CD4-positive, alpha-beta T cell (primary cell): Measurements from ENCODE around the gene CCDC178. TPM values are rescaled to one million over a fixed set of nuclear protein-coding genes. Genes with fewer than 3 reads are reported as not detected.

Source experiments
- ATAC-seq: fragments of 200-7000 bp; cut with Tn5 transposase; one replicate; pipeline ENCODE4 v1.10.0; 2022; ENCODE audit warnings: mild to moderate bottlenecking; ENCODE audit not compliant: poor library complexity
- CTCF ChIA-PET: fragments of 350-600 bp; sonication (Branson Sonifier 250); formaldehyde crosslinking; loops from one replicate; lab custom pipeline; 2021; ENCODE audit warnings: antibody characterized with exemption, inconsistent platforms; lab: Charles Lee
- POLR2A ChIA-PET: fragments of 350-600 bp; sonication (Branson Sonifier 250); formaldehyde crosslinking; loops from one replicate; lab custom pipeline; 2021; ENCODE audit warnings: antibody characterized with exemption, inconsistent platforms; lab: Charles Lee
- DNase-seq, 14 experiments: peaks; one replicate each; pipeline ENCODE4 v3.0.0-alpha.2; 2013 to 2020; ENCODE audit warnings: mixed read lengths in 2 of 14
- H3K27ac ChIP-seq, 2 donors: one replicate each; pipeline versions ENCODE4 v1.5.1 to v1.7.0; 2013; ENCODE audit warnings: low read length in 2 of 2, low read depth in 1 of 2, mild to moderate bottlenecking in 1 of 2
- H3K27me3 ChIP-seq, 2 experiments: 1 replicate in 1 of 2; 2 replicates in 1 of 2; pipeline versions ENCODE4 v1.6.1 to v1.7.0; 2013; ENCODE audit warnings: low read length in 2 of 2, control low read depth in 1 of 2, mild to moderate bottlenecking in 1 of 2, moderate library complexity in 1 of 2; ENCODE audit not compliant: insufficient read depth in 2 of 2, control insufficient read depth in 1 of 2
- H3K36me3 ChIP-seq: one replicate; pipeline ENCODE4 v1.6.1; 2013; ENCODE audit warnings: low read length, control low read depth; ENCODE audit not compliant: insufficient read depth
- H3K4me1 ChIP-seq: one replicate; pipeline ENCODE4 v1.6.1; 2013; ENCODE audit warnings: low read length, control low read depth; ENCODE audit not compliant: insufficient read depth
- H3K4me3 ChIP-seq: one replicate; pipeline ENCODE4 v1.5.1; 2013; ENCODE audit warnings: mild to moderate bottlenecking, low read length, moderate library complexity
- H3K9me3 ChIP-seq, 2 experiments: 1 replicate in 1 of 2; 2 replicates in 1 of 2; pipeline versions ENCODE4 v1.6.1 to v1.7.0; 2013; ENCODE audit warnings: low read length in 2 of 2, mild to moderate bottlenecking in 2 of 2, control low read depth in 1 of 2, moderate library complexity in 1 of 2; ENCODE audit not compliant: control insufficient read depth in 1 of 2, insufficient read depth in 1 of 2
- H3K27ac Mint-ChIP-seq: one replicate; pipeline ENCODE4 v1.8.0; 2020; ENCODE audit warnings: mixed read lengths
- H3K27me3 Mint-ChIP-seq: one replicate; pipeline ENCODE4 v1.8.0; 2021; ENCODE audit warnings: mixed read lengths
- H3K36me3 Mint-ChIP-seq: one replicate; pipeline ENCODE4 v1.8.0; 2021; ENCODE audit warnings: low read depth, mixed read lengths
- H3K4me1 Mint-ChIP-seq: one replicate; pipeline ENCODE4 v1.8.0; 2021; ENCODE audit warnings: low read depth, mixed read lengths
- H3K4me3 Mint-ChIP-seq: one replicate; pipeline ENCODE4 v1.8.0; 2020; ENCODE audit warnings: mild to moderate bottlenecking, mixed read lengths
- H3K9me3 Mint-ChIP-seq: one replicate; pipeline ENCODE4 v1.8.0; 2020; ENCODE audit warnings: mixed read lengths
- CTCF ChIP-seq: fragments of 200-600 bp; IDR thresholded peaks from one replicate; pipeline ENCODE4 v1.8.0; 2022; ENCODE audit warnings: antibody characterized with exemption, mild to moderate bottlenecking
- intact Hi-C, 2 experiments: fragments of 100-400 bp; cut with DNase I in 1 of 2; cut with micrococcal nuclease in 1 of 2; formaldehyde crosslinking; loops; one replicate each; pipeline versions ENCODE4 v1.15.1 to v1.9.0; 2023 to 2025; cut with DNase I, micrococcal nuclease
- total RNA-seq, 174 experiments: library from RNA in 2 of 174; stranded (reverse) in 2 of 174; gene quantifications; one replicate each; pipeline ENCODE4 v1.2.3 and lab custom pipeline; 2021 to 2026

The CCDC178 gene
- total RNA-seq, 2 experiments from 2014 or later, result not detected

- Histone ChIP-seq H3K9me3 (peaks cover 0 to 12% of the 10 kb centered on the region in 2 experiments), H3K27ac (no peak overlapping the region), H3K4me3 (no peak overlapping the region), H3K4me1 (no peaks in the 10 kb centered on the region), H3K27me3 (no peaks in the 10 kb centered on the region), H3K36me3 (no peaks in the 10 kb centered on the region)
- intact Hi-C loops, result no loop called here
- no peaks in the 10 kb centered on the region for H3K36me3 Mint-ChIP-seq
- H3K4me1 Mint-ChIP-seq, result no peaks in the 10 kb centered on the region
- ChIA-PET POLR2A (no interaction called here), CTCF (no interaction called here)
- H3K27me3 Mint-ChIP-seq, result no peaks in the 10 kb centered on the region
- ATAC-seq (no peak), DNase-seq (peak in 1 of 14 experiments; percentile 4)
- TF ChIP-seq CTCF, result no peak
- no peak overlapping the region for H3K27ac Mint-ChIP-seq
- H3K9me3 Mint-ChIP-seq, result no peaks in the 10 kb centered on the region
- H3K4me3 Mint-ChIP-seq, result no peak overlapping the region
Observed at GRCh38 chr18:33282142-33282541, 158.4 kb downstream of the CCDC178 start.

GRCh38 chr18:33277431-33277830 is 163.1 kb downstream of the CCDC178 start:
- no peak for ATAC-seq
- Histone ChIP-seq H3K4me1 (no peaks in the 10 kb centered on the region), H3K27me3 (no peaks in the 10 kb centered on the region), H3K36me3 (no peaks in the 10 kb centered on the region), H3K4me3 (no peak overlapping the region), H3K9me3 (peaks cover 0 to 6% of the 10 kb centered on the region in 2 experiments), H3K27ac (no peak overlapping the region)
- H3K9me3 Mint-ChIP-seq, result no peaks in the 10 kb centered on the region
- intact Hi-C loops, result no loop called here
- no peaks in the 10 kb centered on the region for H3K27me3 Mint-ChIP-seq
- no peak for TF ChIP-seq CTCF
- no peaks in the 10 kb centered on the region for H3K36me3 Mint-ChIP-seq
- CTCF ChIA-PET, result no interaction called here
- no peaks in the 10 kb centered on the region for H3K4me1 Mint-ChIP-seq
- no peak for DNase-seq
- POLR2A ChIA-PET, result no interaction called here
- H3K27ac Mint-ChIP-seq, result no peak overlapping the region
- H3K4me3 Mint-ChIP-seq, result no peak overlapping the region

- H3K27ac Mint-ChIP-seq, result no peak overlapping the region
- H3K4me1 Mint-ChIP-seq, result no peaks in the 10 kb centered on the region
- no peak for TF ChIP-seq CTCF
- no peak overlapping the region for H3K4me3 Mint-ChIP-seq
- DNase-seq (no peak), ATAC-seq (no peak)
- no peaks in the 10 kb centered on the region for H3K9me3 Mint-ChIP-seq
- H3K27ac ChIP-seq, result no peak overlapping the region
- ChIA-PET POLR2A (no interaction called here), CTCF (no interaction called here)
- no peak overlapping the region for H3K4me3 ChIP-seq
- no peaks in the 10 kb centered on the region for H3K4me1 ChIP-seq
- H3K27me3 ChIP-seq, result no peaks in the 10 kb centered on the region
- no peaks in the 10 kb centered on the region for H3K27me3 Mint-ChIP-seq
- no peaks in the 10 kb centered on the region for H3K36me3 Mint-ChIP-seq
- intact Hi-C loops, result no loop called here
- H3K9me3 ChIP-seq, result no peaks in the 10 kb centered on the region
- H3K36me3 ChIP-seq, result no peaks in the 10 kb centered on the region
Observed at GRCh38 chr18:33275843-33276242, 164.7 kb downstream of the CCDC178 start.
